Astrocyte (in vitro differentiated cells and primary cell): ENCODE results near the gene SNCG. TPM values are rescaled to one million over a fixed set of nuclear protein-coding genes. Genes with fewer than 3 reads are reported as not detected.

Experiments used
- DNase-seq: peaks from one replicate; pipeline ENCODE4 v3.0.0-alpha.2; 2010; ENCODE audit warnings: low read depth
- FAIRE-seq: peaks from 2 replicates; lab custom pipeline; 2011; peaks lifted over from hg19 to GRCh38; lab: Jason Lieb, UNC
- H2AFZ ChIP-seq: 2 replicates; pipeline ENCODE4 v1.6.0; 2012; ENCODE audit warnings: low read depth, low read length, inconsistent platforms
- H3K27ac ChIP-seq: 2 replicates; pipeline ENCODE4 v1.5.1; 2011; ENCODE audit warnings: low read depth, low read length, inconsistent platforms
- H3K27me3 ChIP-seq: 2 replicates; pipeline ENCODE4 v1.6.0; 2011; ENCODE audit warnings: low read length, inconsistent platforms; ENCODE audit not compliant: insufficient read depth
- H3K36me3 ChIP-seq: 2 replicates; pipeline ENCODE4 v1.5.1; 2011; ENCODE audit warnings: low read length, inconsistent platforms; ENCODE audit not compliant: insufficient read depth
- H3K4me1 ChIP-seq: 2 replicates; pipeline ENCODE4 v1.5.1; 2011; ENCODE audit warnings: low read length, inconsistent platforms; ENCODE audit not compliant: insufficient read depth
- H3K4me2 ChIP-seq: 2 replicates; pipeline ENCODE4 v1.6.0; 2012; ENCODE audit warnings: low read length, inconsistent platforms
- H3K4me3 ChIP-seq: 2 replicates; pipeline ENCODE4 v1.5.1; 2011; ENCODE audit warnings: low read depth, mild to moderate bottlenecking, low read length, inconsistent platforms; ENCODE audit not compliant: insufficient read depth
- H3K79me2 ChIP-seq: 2 replicates; pipeline ENCODE4 v1.6.0; 2012; ENCODE audit warnings: mild to moderate bottlenecking, low read length, inconsistent platforms; ENCODE audit not compliant: insufficient read depth
- H3K9ac ChIP-seq: 2 replicates; pipeline ENCODE4 v1.6.0; 2012; ENCODE audit warnings: mild to moderate bottlenecking, low read length, inconsistent platforms
- H3K9me3 ChIP-seq: 2 replicates; pipeline ENCODE4 v1.5.1; 2012; ENCODE audit warnings: low read depth, mild to moderate bottlenecking, low read length, inconsistent platforms; ENCODE audit not compliant: insufficient read depth
- H4K20me1 ChIP-seq: 2 replicates; pipeline ENCODE4 v1.6.0; 2012; ENCODE audit warnings: low read length, inconsistent platforms; ENCODE audit not compliant: insufficient read depth
- H3K27ac Mint-ChIP-seq: one replicate; pipeline ENCODE4 v1.8.0; 2021; ENCODE audit warnings: mild to moderate bottlenecking, mixed read lengths; ENCODE audit not compliant: unreplicated experiment
- H3K27me3 Mint-ChIP-seq: one replicate; pipeline ENCODE4 v1.8.0; 2021; ENCODE audit warnings: low read depth, mixed read lengths; ENCODE audit not compliant: unreplicated experiment
- H3K36me3 Mint-ChIP-seq: one replicate; pipeline ENCODE4 v1.8.0; 2021; ENCODE audit warnings: low read depth, mixed read lengths; ENCODE audit not compliant: unreplicated experiment
- H3K4me1 Mint-ChIP-seq: one replicate; pipeline ENCODE4 v1.8.0; 2021; ENCODE audit warnings: low read depth, mixed read lengths; ENCODE audit not compliant: unreplicated experiment
- H3K4me3 Mint-ChIP-seq: one replicate; pipeline ENCODE4 v1.8.0; 2021; ENCODE audit warnings: mild to moderate bottlenecking, moderate library complexity, mixed read lengths; ENCODE audit not compliant: unreplicated experiment
- H3K9me3 Mint-ChIP-seq: one replicate; pipeline ENCODE4 v1.8.0; 2021; ENCODE audit warnings: mild to moderate bottlenecking, mixed read lengths; ENCODE audit not compliant: unreplicated experiment
- EZH2 ChIP-seq: IDR thresholded peaks from 2 replicates; pipeline ENCODE4 v1.6.1; 2012; ENCODE audit warnings: mild to moderate bottlenecking, low read length, inconsistent platforms; ENCODE audit not compliant: insufficient read depth
- total RNA-seq: library from RNA; stranded (reverse); gene quantifications from 2 replicates; pipeline ENCODE4 v1.2.1, GENCODE V29; 2021
- TF ChIP-seq, protein P1 (sequence below): IDR thresholded peaks from 2 replicates; pipeline ENCODE4 v1.5.1; 2011; ENCODE audit warnings: low read depth, mild to moderate bottlenecking, inconsistent platforms, low read length, moderate library complexity; ENCODE audit not compliant: insufficient read depth

Gene SNCG
- total RNA-seq, 1 donor from 2014 or later = 3.0 TPM

DNA sequence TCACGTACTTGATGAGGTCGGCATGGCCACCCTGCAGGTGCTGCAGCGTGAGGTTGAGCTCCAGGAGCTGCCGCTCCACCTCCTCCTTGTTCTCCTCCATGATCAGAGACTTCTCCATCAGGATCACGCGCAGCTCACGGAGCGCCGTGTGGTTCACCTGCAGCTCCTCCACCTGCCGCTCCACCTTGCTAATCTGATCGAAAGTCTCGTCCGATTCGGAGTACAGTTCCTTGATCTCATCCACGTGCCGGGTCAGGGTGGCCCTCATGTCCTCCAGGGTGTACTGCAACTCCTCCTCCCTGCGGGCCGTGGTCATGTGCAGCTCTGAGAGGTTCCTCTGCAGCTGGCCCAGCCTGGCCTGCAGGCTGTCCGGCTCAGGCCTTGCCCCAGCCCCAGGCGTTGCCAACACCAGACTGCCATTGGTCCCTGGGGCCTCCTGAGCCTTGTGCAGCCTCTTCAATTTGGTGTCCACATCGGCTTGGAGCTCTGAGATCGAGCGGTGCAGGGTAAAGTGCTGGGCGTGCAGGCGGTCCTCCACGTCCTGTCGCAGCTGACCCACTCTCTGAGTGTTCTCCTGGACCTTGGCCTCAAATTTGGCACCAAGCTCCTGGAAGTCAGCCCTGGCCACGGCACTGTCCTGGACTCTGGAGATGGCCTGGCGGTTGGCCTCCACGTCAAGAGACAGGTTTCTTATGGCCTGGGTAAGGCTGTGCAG lies 14.9 kb upstream of the SNCG start:
- peaks cover 5% of the 10 kb centered on the region for H3K27me3 ChIP-seq
- DNase-seq = no peak
- no peak overlapping the region for H3K27ac Mint-ChIP-seq
- H3K36me3 Mint-ChIP-seq = peaks cover 3% of the 10 kb centered on the region
- peaks cover 4% of the 10 kb centered on the region for H3K4me1 Mint-ChIP-seq
- H3K9me3 ChIP-seq = no peaks in the 10 kb centered on the region
- TF ChIP-seq, protein P1, sequence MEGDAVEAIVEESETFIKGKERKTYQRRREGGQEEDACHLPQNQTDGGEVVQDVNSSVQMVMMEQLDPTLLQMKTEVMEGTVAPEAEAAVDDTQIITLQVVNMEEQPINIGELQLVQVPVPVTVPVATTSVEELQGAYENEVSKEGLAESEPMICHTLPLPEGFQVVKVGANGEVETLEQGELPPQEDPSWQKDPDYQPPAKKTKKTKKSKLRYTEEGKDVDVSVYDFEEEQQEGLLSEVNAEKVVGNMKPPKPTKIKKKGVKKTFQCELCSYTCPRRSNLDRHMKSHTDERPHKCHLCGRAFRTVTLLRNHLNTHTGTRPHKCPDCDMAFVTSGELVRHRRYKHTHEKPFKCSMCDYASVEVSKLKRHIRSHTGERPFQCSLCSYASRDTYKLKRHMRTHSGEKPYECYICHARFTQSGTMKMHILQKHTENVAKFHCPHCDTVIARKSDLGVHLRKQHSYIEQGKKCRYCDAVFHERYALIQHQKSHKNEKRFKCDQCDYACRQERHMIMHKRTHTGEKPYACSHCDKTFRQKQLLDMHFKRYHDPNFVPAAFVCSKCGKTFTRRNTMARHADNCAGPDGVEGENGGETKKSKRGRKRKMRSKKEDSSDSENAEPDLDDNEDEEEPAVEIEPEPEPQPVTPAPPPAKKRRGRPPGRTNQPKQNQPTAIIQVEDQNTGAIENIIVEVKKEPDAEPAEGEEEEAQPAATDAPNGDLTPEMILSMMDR = no peak
- no peak for TF ChIP-seq EZH2
- H3K27ac ChIP-seq = no peak overlapping the region
- H3K36me3 ChIP-seq = no peaks in the 10 kb centered on the region
- peak overlapping the region; percentile 45 for H3K4me3 Mint-ChIP-seq
- no peak for FAIRE-seq
- no peak overlapping the region for H3K4me3 ChIP-seq
- no peaks in the 10 kb centered on the region for H4K20me1 ChIP-seq
- H3K9ac ChIP-seq = no peak overlapping the region
- peaks cover 3% of the 10 kb centered on the region for H3K4me1 ChIP-seq
- H3K4me2 ChIP-seq = no peak overlapping the region
- peaks cover 21% of the 10 kb centered on the region for H3K27me3 Mint-ChIP-seq
- no peaks in the 10 kb centered on the region for H3K79me2 ChIP-seq
- H2AFZ ChIP-seq = no peak overlapping the region
- no peaks in the 10 kb centered on the region for H3K9me3 Mint-ChIP-seq

- H3K4me3 Mint-ChIP-seq = no peak overlapping the region
- DNase-seq (no peak), FAIRE-seq (no peak)
- Histone ChIP-seq H4K20me1 (no peaks in the 10 kb centered on the region), H3K4me1 (peaks cover 3% of the 10 kb centered on the region), H3K27ac (no peak overlapping the region), H3K4me2 (no peak overlapping the region), H3K4me3 (no peak overlapping the region), H3K79me2 (no peaks in the 10 kb centered on the region), H3K36me3 (no peaks in the 10 kb centered on the region), H3K9me3 (no peaks in the 10 kb centered on the region), H3K27me3 (peaks cover 5% of the 10 kb centered on the region), H2AFZ (no peak overlapping the region), H3K9ac (no peak overlapping the region)
- H3K4me1 Mint-ChIP-seq = peaks cover 4% of the 10 kb centered on the region
- peaks cover 21% of the 10 kb centered on the region for H3K27me3 Mint-ChIP-seq
- no peaks in the 10 kb centered on the region for H3K9me3 Mint-ChIP-seq
- TF ChIP-seq EZH2 = no peak
- TF ChIP-seq, protein P1 = no peak
- no peak overlapping the region for H3K27ac Mint-ChIP-seq
- peaks cover 3% of the 10 kb centered on the region for H3K36me3 Mint-ChIP-seq
Measured at GRCh38 chr10:86944031-86944419, 14.4 kb upstream of the SNCG start.

- H3K4me1 Mint-ChIP-seq = peaks cover 4% of the 10 kb centered on the region
- peaks cover 3% of the 10 kb centered on the region for H3K36me3 Mint-ChIP-seq
- Histone ChIP-seq H3K27ac (no peak overlapping the region), H3K27me3 (peaks cover 5% of the 10 kb centered on the region), H3K79me2 (no peaks in the 10 kb centered on the region), H3K4me1 (peaks cover 3% of the 10 kb centered on the region), H4K20me1 (no peaks in the 10 kb centered on the region), H3K9me3 (no peaks in the 10 kb centered on the region), H3K36me3 (no peaks in the 10 kb centered on the region), H3K4me2 (no peak overlapping the region), H2AFZ (no peak overlapping the region), H3K9ac (no peak overlapping the region), H3K4me3 (no peak overlapping the region)
- TF ChIP-seq, protein P1 = no peak
- no peak for TF ChIP-seq EZH2
- H3K4me3 Mint-ChIP-seq = no peak overlapping the region
- no peak for DNase-seq
- peak overlapping the region; percentile 34 for H3K27ac Mint-ChIP-seq
- FAIRE-seq = peak; percentile 20
- H3K27me3 Mint-ChIP-seq = peaks cover 21% of the 10 kb centered on the region
- no peaks in the 10 kb centered on the region for H3K9me3 Mint-ChIP-seq
Measured at GRCh38 chr10:86944471-86944870, 13.9 kb upstream of the SNCG start.
